OCI-LY7 (cell line): ENCODE data around the gene GNB1L. TPM values are rescaled to one million over a fixed set of nuclear protein-coding genes. Genes with fewer than 3 reads are reported as not detected.

Source experiments
- BruUV-seq: library from RNA; stranded (reverse); fragments of 400-500 nt; replicated peaks from 2 replicates; lab custom pipeline; 2021; lab: Mats Ljungman, UMichigan
- CTCF ChIA-PET: fragments of 300-600 bp; sonication (Branson Sonifier 250); formaldehyde crosslinking; loops from one replicate; lab custom pipeline; 2022; ENCODE audit warnings: antibody characterized with exemption; ENCODE audit not compliant: unreplicated experiment; lab: Charles Lee
- POLR2A ChIA-PET: fragments of 300-600 bp; sonication (Branson Sonifier 250); formaldehyde crosslinking; loops from one replicate; lab custom pipeline; 2022; ENCODE audit warnings: antibody characterized with exemption; lab: Charles Lee
- DNase-seq: peaks from one replicate; pipeline ENCODE4 v3.0.0-alpha.2; 2015; ENCODE audit warnings: low spot score
- H2AFZ ChIP-seq: fragments of 200-600 bp; sonication (generic), shearing (Covaris generic); 2 replicates; pipeline ENCODE4 v1.6.1; 2014; ENCODE audit warnings: mild to moderate bottlenecking, antibody characterized with exemption, low read length, moderate library complexity
- H3K27ac ChIP-seq: fragments of 200-600 bp; sonication (generic); 2 replicates; pipeline ENCODE4 v1.5.1; 2014; ENCODE audit warnings: mixed run types, low read depth, mild to moderate bottlenecking, moderate library complexity, low read length, inconsistent platforms; ENCODE audit not compliant: poor library complexity, severe bottlenecking
- H3K36me3 ChIP-seq: fragments of 200-600 bp; sonication (generic); 2 replicates; pipeline ENCODE4 v1.6.1; 2014; ENCODE audit warnings: mild to moderate bottlenecking, antibody characterized with exemption, low read length, moderate library complexity, mixed read lengths; ENCODE audit not compliant: insufficient read depth
- H3K4me1 ChIP-seq: fragments of 200-600 bp; sonication (generic); 2 replicates; pipeline ENCODE4 v1.5.1; 2014; ENCODE audit warnings: mild to moderate bottlenecking, low read length; ENCODE audit not compliant: insufficient read depth, poor library complexity, severe bottlenecking
- H3K4me2 ChIP-seq: fragments of 200-600 bp; sonication (generic); 2 replicates; pipeline ENCODE4 v1.6.1; 2014; ENCODE audit warnings: mild to moderate bottlenecking, low read length
- H3K4me3 ChIP-seq: fragments of 200-600 bp; sonication (generic); 2 replicates; pipeline ENCODE4 v1.5.1; 2014; ENCODE audit warnings: mild to moderate bottlenecking, low read depth, low read length; ENCODE audit not compliant: poor library complexity, severe bottlenecking
- H3K79me2 ChIP-seq: fragments of 200-600 bp; sonication (generic); 2 replicates; pipeline ENCODE4 v1.6.1; 2016; ENCODE audit warnings: low read depth, mild to moderate bottlenecking, low read length, moderate library complexity, mixed read lengths; ENCODE audit not compliant: insufficient read depth
- H3K9me2 ChIP-seq: fragments of 200-600 bp; sonication (generic); 2 replicates; pipeline ENCODE4 v1.6.1; 2016; ENCODE audit warnings: mild to moderate bottlenecking, low read length, mixed read lengths; ENCODE audit not compliant: insufficient read depth
- H3K9me3 ChIP-seq: fragments of 200-600 bp; sonication (generic); 2 replicates; pipeline ENCODE4 v1.6.1; 2014; ENCODE audit warnings: mild to moderate bottlenecking, mixed run types, low read length, mixed read lengths
- H4K20me1 ChIP-seq: fragments of 200-600 bp; sonication (generic); 2 replicates; pipeline ENCODE4 v1.6.1; 2014; ENCODE audit warnings: mild to moderate bottlenecking, antibody characterized with exemption, low read length, moderate library complexity, mixed read lengths; ENCODE audit not compliant: insufficient read depth
- EZH2phosphoT487 ChIP-seq: fragments of 200-600 bp; sonication (generic); IDR thresholded peaks from 2 replicates; pipeline ENCODE4 v1.6.1; 2018; ENCODE audit warnings: low read depth, borderline replicate concordance, mild to moderate bottlenecking, mixed run types, antibody characterized with exemption, low read length, moderate library complexity, mixed read lengths
- intact Hi-C: fragments of 100-400 bp; cut with micrococcal nuclease; formaldehyde crosslinking; loops from one replicate; pipeline ENCODE4 v1.10.0; 2022; ENCODE audit not compliant: unreplicated experiment
- total RNA-seq, 2 experiments: library from RNA; depleted of rRNA in 1 of 2; stranded (reverse); fragments of >200 nt in 1 of 2; shearing (Covaris generic) in 1 of 2; gene quantifications; 2 replicates each; pipeline ENCODE4 v1.2.3, GENCODE V29; 2014 to 2022
- TF ChIP-seq, protein P1 (sequence below): fragments of 200-600 bp; sonication (generic); conservative IDR thresholded peaks from 2 replicates; pipeline ENCODE4 v1.5.1; 2014; ENCODE audit warnings: mild to moderate bottlenecking, antibody characterized with exemption, low read length, moderate library complexity, mixed read lengths

GNB1L gene
- total RNA-seq, 2 experiments from 2014 or later = 13.1 to 26.7 TPM

DNA sequence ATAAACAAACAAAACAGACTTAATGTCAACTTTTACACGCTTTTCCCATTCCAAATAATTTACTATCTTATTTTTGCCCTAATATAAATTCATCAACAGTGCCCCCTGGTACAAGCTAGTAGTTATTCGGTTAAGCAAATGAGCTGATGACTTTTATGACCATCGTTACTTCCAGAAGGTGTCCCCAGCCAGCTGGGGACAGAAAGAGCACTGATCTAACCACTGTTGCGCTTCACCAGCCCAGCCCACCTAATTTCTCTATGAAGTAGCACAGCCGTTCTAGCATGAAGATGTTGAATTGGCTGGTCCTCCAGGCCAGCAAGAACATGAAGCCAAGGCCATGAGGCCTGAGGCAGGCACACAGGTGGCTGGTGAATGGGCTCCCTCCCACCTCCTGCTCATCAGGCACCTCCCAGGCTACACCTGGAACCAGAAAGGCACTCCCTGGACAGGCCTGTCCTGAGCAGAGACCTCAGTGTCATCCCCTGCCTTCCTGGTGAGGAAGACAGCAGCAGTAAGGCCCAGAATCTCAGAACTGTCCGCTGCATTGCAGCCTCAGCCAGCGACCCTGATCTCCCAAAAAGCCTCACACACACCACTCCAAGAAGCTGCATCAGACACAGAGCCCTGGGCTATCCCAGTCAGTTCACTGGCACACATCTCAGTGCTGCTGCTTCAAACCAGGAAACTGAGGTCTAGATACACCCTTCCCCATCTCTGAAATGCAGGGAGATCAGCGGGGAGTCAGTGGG lies 12.9 kb downstream of the GNB1L start:
- Histone ChIP-seq H3K4me3 (no peak overlapping the region), H3K4me1 (peaks cover 45% of the 10 kb centered on the region), H3K27ac (peak overlapping the region; percentile 26), H4K20me1 (no peaks in the 10 kb centered on the region), H3K4me2 (peak overlapping the region; percentile 32), H2AFZ (no peak overlapping the region), H3K79me2 (no peaks in the 10 kb centered on the region), H3K9me3 (no peaks in the 10 kb centered on the region), H3K9me2 (no peaks in the 10 kb centered on the region), H3K36me3 (peaks cover 4% of the 10 kb centered on the region)
- TF ChIP-seq, protein P1, sequence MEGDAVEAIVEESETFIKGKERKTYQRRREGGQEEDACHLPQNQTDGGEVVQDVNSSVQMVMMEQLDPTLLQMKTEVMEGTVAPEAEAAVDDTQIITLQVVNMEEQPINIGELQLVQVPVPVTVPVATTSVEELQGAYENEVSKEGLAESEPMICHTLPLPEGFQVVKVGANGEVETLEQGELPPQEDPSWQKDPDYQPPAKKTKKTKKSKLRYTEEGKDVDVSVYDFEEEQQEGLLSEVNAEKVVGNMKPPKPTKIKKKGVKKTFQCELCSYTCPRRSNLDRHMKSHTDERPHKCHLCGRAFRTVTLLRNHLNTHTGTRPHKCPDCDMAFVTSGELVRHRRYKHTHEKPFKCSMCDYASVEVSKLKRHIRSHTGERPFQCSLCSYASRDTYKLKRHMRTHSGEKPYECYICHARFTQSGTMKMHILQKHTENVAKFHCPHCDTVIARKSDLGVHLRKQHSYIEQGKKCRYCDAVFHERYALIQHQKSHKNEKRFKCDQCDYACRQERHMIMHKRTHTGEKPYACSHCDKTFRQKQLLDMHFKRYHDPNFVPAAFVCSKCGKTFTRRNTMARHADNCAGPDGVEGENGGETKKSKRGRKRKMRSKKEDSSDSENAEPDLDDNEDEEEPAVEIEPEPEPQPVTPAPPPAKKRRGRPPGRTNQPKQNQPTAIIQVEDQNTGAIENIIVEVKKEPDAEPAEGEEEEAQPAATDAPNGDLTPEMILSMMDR = peak; percentile 63
- no peak for TF ChIP-seq EZH2phosphoT487
- intact Hi-C loops = loop anchor here (5.0 kb wide), 1 partner anchor 70 kb away; no protein-coding TSS in a partner anchor
- BruUV-seq = no TSS peak
- ChIA-PET POLR2A (interaction anchor here (1.5 kb wide), 1 partner anchor 10 kb away, joined by 7 read pairs; no protein-coding TSS in a partner anchor), CTCF (interaction anchor here (0.6 to 1.3 kb wide), 4 partner anchors 9 to 70 kb away, joined by 3 to 5 read pairs (median 4); no protein-coding TSS in a partner anchor)
- DNase-seq = peak; percentile 74

DNA sequence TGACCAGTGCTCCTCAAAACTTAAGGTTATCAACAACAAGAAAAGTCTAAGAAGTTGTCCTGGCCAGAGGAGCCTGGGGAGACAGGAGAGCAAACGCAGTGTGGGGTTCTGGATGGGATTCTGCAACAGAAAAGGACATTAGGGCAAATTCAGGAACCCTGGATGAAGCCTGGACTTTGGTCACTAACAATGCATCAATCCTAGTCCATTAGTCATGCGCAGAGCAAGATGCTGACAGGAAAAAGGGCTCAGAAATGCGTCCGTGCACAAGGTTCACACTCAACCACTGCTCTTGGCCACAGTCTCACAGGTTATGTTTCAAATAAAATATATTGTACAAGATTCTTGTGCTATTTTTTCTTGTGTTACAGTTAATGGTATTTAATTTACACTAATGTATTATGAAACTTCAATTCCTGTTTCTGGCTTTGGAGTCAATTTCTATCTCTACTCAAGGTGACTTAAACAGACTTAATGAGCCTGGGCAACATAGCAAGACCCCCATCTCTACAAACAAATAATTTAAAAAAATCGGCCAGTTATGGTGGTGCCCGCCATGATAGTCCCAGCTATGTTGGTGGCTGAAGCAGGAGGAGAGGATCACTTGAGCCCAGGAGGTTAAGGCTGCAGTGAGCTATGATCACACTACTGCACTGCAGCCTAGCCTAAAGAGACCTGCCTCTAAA lies 13.6 kb downstream of the GNB1L start:
- H3K4me2 ChIP-seq = peak overlapping the region; percentile 32
- peaks cover 45% of the 10 kb centered on the region for H3K4me1 ChIP-seq
- H3K4me3 ChIP-seq = no peak overlapping the region
- H3K79me2 ChIP-seq = no peaks in the 10 kb centered on the region
- DNase-seq = no peak
- ChIA-PET POLR2A (interaction anchor here (0.7 to 1.5 kb wide), 2 partner anchors 10 to 11 kb away, joined by 5 to 7 read pairs; no protein-coding TSS in a partner anchor), CTCF (interaction anchor here (0.6 to 1.3 kb wide), 3 partner anchors 8 to 70 kb away, joined by 3 to 5 read pairs (median 3); no protein-coding TSS in a partner anchor)
- BruUV-seq = no TSS peak
- no peak overlapping the region for H2AFZ ChIP-seq
- no peaks in the 10 kb centered on the region for H4K20me1 ChIP-seq
- H3K9me2 ChIP-seq = no peaks in the 10 kb centered on the region
- no peaks in the 10 kb centered on the region for H3K9me3 ChIP-seq
- TF ChIP-seq, protein P1 = no peak
- TF ChIP-seq EZH2phosphoT487 = no peak
- intact Hi-C loops = loop anchor here (5.0 kb wide), 1 partner anchor 71 kb away; no protein-coding TSS in a partner anchor
- peak overlapping the region; percentile 26 for H3K27ac ChIP-seq
- no peaks in the 10 kb centered on the region for H3K36me3 ChIP-seq
